NB4 (cell line): ENCODE measurements around the gene FUT7.

ENCODE experiments used
- CTCF ChIP-seq: IDR thresholded peaks from one replicate; pipeline ENCODE4 v1.5.1; 2012; ENCODE audit warnings: low read depth, low read length
- MAX ChIP-seq: IDR thresholded peaks from 2 replicates; pipeline ENCODE4 v1.6.1; 2011; ENCODE audit warnings: low read depth, low read length
- POLR2A ChIP-seq: IDR thresholded peaks from 2 replicates; pipeline ENCODE4 v1.6.1; 2011; ENCODE audit warnings: mild to moderate bottlenecking; ENCODE audit not compliant: insufficient read length; ENCODE audit errors: extremely low read depth

- no peak for TF ChIP-seq CTCF
- TF ChIP-seq MAX: no peak
- no peak for TF ChIP-seq POLR2A
Observed at GRCh38 chr9:137076636-137077009, 44.7 kb upstream of the FUT7 start.
